Measurements from ENCODE around the gene GJC2.

The GJC2 gene

DNA sequence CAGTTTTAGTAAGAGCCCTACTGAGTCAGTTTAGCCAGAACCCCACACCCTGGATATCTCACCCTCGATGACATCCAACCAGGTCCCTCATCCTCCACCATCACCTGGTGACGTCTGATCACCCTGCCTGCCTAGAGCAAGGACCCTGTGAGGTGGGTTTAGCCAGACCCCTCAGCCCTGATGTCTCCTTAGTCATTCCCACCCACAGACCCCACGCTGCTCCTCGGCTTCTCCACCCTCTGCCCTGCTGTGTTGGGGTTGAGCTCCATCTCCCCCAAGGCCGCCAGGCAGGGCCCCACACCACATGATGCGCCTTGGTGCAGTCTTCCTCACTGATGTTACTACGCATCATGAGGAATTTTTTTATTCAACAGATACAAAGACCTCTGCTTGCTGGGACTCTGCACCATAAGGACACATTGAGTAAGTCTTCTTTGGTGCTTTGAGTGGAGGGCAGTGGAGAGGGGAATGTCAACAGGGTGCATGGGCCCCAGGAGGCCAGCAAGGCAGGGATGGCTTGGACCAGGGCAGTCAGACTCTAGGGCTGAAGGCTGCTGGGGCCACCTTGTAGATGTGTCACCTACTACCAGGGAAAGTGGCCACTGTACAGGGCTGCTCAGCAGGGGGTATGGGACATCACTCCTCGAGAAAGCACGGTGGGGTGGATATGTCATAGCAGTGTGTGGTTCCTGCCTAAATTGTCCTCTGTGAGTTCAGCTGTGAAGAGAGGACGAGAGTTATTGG is 14.2 kb downstream of the GJC2 start:
- H2BK5ac ChIP-seq (ENCODE audit: low read length): no peak overlapping the region
- no peak overlapping the region for H2BK120ac ChIP-seq (ENCODE audit: low read depth, low read length)
- H3K23ac ChIP-seq (ENCODE audit: low read length): no peak overlapping the region
- no peak overlapping the region for H3K9ac ChIP-seq (ENCODE audit: low read length)
- no peak overlapping the region for H4K5ac ChIP-seq (ENCODE audit: low read length)
- H3K27ac ChIP-seq (ENCODE audit: low read depth, low read length): no peak overlapping the region
- peak overlapping the region; percentile 25 for H3K56ac ChIP-seq (ENCODE audit: low read length)
- H3K79me2 ChIP-seq (ENCODE audit: control insufficient read depth, insufficient read depth, low read length): peaks cover 2% of the 10 kb centered on the region
- no peak overlapping the region for H3K4me2 ChIP-seq (ENCODE audit: low read length)
- DNase-seq: no peak
- H3K36me3 ChIP-seq (ENCODE audit: control insufficient read depth, insufficient read depth, low read length): no peaks in the 10 kb centered on the region
- peaks cover 2% of the 10 kb centered on the region for H3K4me1 ChIP-seq (ENCODE audit: control insufficient read depth, low read depth, low read length)
- no peak overlapping the region for H4K8ac ChIP-seq (ENCODE audit: low read depth, low read length)
- no peak overlapping the region for H3K18ac ChIP-seq (ENCODE audit: low read length)
- H3K27me3 ChIP-seq (ENCODE audit: insufficient read depth, low read length, poor library complexity): no peaks in the 10 kb centered on the region
- H3K79me1 ChIP-seq (ENCODE audit: low read length): peaks cover 8% of the 10 kb centered on the region
- no peak overlapping the region for H3K4me3 ChIP-seq (ENCODE audit: low read length)
- no peak overlapping the region for H3K4ac ChIP-seq (ENCODE audit: low read depth, low read length)
- no peak overlapping the region for H2BK15ac ChIP-seq (replicated peaks; ENCODE audit: low read depth)
- H2AK5ac ChIP-seq (ENCODE audit: low read length): no peak overlapping the region
- WGBS (ENCODE audit: extremely low coverage, insufficient coverage, low lambda C conversion rate): no CpG with 5 or more reads among the region's 10 CpGs

DNA sequence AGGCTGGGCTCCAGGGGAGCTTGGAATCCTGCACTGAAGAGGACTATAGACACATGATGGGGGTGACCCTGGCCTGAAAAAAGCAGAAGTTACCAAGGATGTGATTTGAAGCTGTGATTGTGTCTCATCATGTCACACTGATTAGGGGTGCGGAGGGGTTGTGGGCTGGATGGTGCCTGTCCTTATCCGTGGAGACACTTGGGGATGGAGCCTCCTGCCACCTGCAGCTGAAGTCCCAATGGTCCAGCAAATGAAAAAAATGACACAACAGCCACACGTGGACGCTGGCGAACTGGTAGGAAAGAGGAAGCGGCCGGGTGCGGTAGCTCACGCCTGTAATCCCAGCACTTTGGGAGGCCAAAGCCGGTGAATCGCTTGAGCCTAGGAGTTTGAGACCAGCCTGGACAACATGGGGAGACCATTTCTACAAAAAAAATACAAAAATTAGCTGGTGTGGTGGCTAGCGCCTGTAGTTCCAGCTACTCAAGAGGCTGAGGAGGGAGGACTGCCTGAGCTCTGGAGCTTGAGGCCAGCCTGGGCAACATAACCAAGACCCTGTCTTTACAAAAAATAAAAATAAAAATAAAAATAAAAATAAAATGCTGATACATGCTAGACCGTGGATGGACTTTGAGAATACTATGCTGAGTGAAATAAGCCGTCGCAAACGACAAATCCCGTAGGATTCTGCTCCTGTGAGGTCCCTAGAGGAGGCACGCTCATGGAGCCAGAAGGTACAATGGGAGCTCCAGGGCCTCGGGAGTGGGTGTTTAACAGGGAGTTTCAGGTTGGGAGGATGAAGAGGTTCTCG is 15.0 kb downstream of the GJC2 start:
- Histone ChIP-seq H3K4me1 (ENCODE audit: control insufficient read depth, low read depth, low read length) (peaks cover 2% of the 10 kb centered on the region), H3K4ac (ENCODE audit: low read depth, low read length) (no peak overlapping the region), H3K79me2 (ENCODE audit: control insufficient read depth, insufficient read depth, low read length) (peaks cover 2% of the 10 kb centered on the region), H2BK5ac (ENCODE audit: low read length) (peak overlapping the region; percentile 8), H3K4me2 (ENCODE audit: low read length) (peak overlapping the region; percentile 94), H3K23ac (ENCODE audit: low read length) (no peak overlapping the region), H4K5ac (ENCODE audit: low read length) (no peak overlapping the region), H2AK5ac (ENCODE audit: low read length) (peak overlapping the region; percentile 14), H3K56ac (ENCODE audit: low read length) (peak overlapping the region; percentile 94), H3K27me3 (ENCODE audit: insufficient read depth, low read length, poor library complexity) (no peaks in the 10 kb centered on the region), H4K8ac (ENCODE audit: low read depth, low read length) (no peak overlapping the region), H3K9ac (ENCODE audit: low read length) (peak overlapping the region; percentile 77), H3K18ac (ENCODE audit: low read length) (peak overlapping the region; percentile 51), H3K27ac (ENCODE audit: low read depth, low read length) (peak overlapping the region; percentile 43), H3K79me1 (ENCODE audit: low read length) (peaks cover 10% of the 10 kb centered on the region), H3K36me3 (ENCODE audit: control insufficient read depth, insufficient read depth, low read length) (no peaks in the 10 kb centered on the region), H2BK120ac (ENCODE audit: low read depth, low read length) (no peak overlapping the region), H3K4me3 (ENCODE audit: low read length) (peak overlapping the region; percentile 55), H2BK15ac (replicated peaks; ENCODE audit: low read depth) (no peak overlapping the region)
- no peak for DNase-seq
- no CpG with 5 or more reads among the region's 20 CpGs for WGBS (ENCODE audit: extremely low coverage, insufficient coverage, low lambda C conversion rate)

DNA sequence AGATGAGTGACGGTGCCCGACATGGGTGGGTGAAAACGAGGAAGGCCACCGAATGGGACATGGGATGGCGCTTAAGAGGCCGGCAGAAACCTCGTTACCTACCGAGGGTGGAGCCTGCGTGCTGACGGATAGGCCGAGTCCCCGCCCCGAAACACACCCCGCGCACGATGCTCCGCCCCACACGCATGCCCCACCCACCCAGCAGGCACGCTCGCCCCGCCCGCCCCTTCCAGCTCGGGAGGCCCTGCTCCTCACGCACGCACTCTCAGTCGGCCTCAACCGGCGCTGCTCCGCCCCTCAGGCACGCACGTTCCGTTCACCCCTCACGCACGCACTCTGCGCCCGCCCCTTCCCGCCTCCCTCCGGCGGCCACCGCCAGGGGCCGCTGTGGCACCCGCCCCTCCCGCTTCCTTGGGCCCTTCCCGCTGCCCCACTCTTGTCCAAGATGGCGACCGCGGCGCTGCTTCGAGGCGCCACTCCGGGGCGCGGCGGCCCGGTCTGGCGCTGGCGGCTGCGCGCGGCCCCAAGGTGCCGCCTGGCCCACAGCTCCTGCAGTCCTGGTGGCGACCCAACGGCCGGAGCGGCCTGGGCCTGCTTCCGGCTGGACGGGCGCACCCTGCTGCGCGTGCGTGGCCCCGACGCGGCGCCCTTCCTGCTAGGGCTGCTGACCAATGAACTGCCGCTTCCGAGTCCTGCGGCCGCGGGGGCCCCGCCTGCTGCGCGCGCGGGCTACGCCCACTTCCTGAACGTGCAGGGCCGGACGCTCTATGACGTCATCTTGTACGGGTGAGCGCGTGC is 15.8 kb downstream of the GJC2 start, which contains the start of gene IBA57:
Gene IBA57 (plus strand): TSS at position 433 of the 798 bp plus-strand sequence. CDS start 13 bp downstream, at position 446.
- Histone ChIP-seq H3K23ac (ENCODE audit: low read length) (no peak within 1 kb of the TSS), H3K36me3 (ENCODE audit: control insufficient read depth, insufficient read depth, low read length) (no peaks in the 10 kb centered on the region), H3K79me1 (ENCODE audit: low read length) (peaks cover 12% of the 10 kb centered on the region), H3K4me3 (ENCODE audit: low read length) (peak within 1 kb of the TSS; percentile 66), H3K56ac (ENCODE audit: low read length) (peak within 1 kb of the TSS; percentile 97), H3K4ac (ENCODE audit: low read depth, low read length) (peak within 1 kb of the TSS; percentile 90), H3K27me3 (ENCODE audit: insufficient read depth, low read length, poor library complexity) (no peaks in the 10 kb centered on the region), H4K8ac (ENCODE audit: low read depth, low read length) (no peak within 1 kb of the TSS), H3K4me1 (ENCODE audit: control insufficient read depth, low read depth, low read length) (peaks cover 2% of the 10 kb centered on the region), H3K27ac (ENCODE audit: low read depth, low read length) (peak within 1 kb of the TSS; percentile 99), H2BK5ac (ENCODE audit: low read length) (peak within 1 kb of the TSS; percentile 95), H2BK120ac (ENCODE audit: low read depth, low read length) (no peak within 1 kb of the TSS), H2BK15ac (replicated peaks; ENCODE audit: low read depth) (no peak within 1 kb of the TSS), H3K18ac (ENCODE audit: low read length) (peak within 1 kb of the TSS; percentile 96), H3K79me2 (ENCODE audit: control insufficient read depth, insufficient read depth, low read length) (peaks cover 2% of the 10 kb centered on the region), H3K9ac (ENCODE audit: low read length) (peak within 1 kb of the TSS; percentile 98), H4K5ac (ENCODE audit: low read length) (no peak within 1 kb of the TSS), H3K4me2 (ENCODE audit: low read length) (peak within 1 kb of the TSS; percentile 94), H2AK5ac (ENCODE audit: low read length) (peak within 1 kb of the TSS; percentile 14)
- peak; percentile 99 for DNase-seq
- WGBS (ENCODE audit: extremely low coverage, insufficient coverage, low lambda C conversion rate): no CpG with 5 or more reads among the region's 93 CpGs

DNA sequence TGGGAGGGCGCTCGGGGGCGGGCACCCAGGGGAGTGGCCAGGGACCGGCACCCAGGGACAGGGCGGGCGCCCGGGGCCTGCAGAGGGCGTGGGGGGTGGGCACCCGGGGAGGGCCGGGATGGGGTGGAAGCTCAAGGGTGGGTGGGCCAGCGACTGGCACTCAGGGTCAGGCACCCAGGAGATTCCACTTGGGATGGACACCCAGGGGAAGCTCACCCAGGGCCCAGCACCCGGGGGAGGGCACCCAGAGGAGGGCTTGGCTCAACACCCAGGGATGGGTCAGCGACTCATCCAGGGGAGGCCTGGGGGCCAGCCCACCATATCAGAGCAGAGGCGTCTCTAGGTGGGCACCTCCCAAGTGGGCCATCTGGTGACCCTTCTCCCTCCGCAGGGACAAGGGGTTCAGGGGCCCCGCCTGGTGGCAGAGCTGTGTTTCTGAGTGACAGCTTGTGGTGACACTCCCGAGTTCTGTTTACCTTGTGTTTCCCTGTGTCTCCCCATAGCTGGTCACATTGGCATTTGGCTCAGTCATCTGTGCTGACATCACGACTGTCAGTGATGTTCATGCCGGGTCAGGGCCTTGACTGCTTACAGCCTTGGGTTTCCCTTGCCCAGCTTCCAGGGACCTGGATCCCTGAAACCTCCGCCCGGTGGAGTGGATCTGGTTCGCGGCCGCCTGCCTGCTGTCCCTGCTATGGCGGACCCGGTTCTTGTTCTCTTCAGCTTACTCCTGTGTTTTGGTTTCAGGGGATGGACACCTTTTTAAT is 16.6 kb downstream of the GJC2 start:
- H3K56ac ChIP-seq (ENCODE audit: low read length): peak overlapping the region; percentile 91
- peak; percentile 90 for DNase-seq
- H3K36me3 ChIP-seq (ENCODE audit: control insufficient read depth, insufficient read depth, low read length): no peaks in the 10 kb centered on the region
- no peak overlapping the region for H2BK120ac ChIP-seq (ENCODE audit: low read depth, low read length)
- peaks cover 2% of the 10 kb centered on the region for H3K4me1 ChIP-seq (ENCODE audit: control insufficient read depth, low read depth, low read length)
- no peak overlapping the region for H2BK5ac ChIP-seq (ENCODE audit: low read length)
- H3K27ac ChIP-seq (ENCODE audit: low read depth, low read length): no peak overlapping the region
- H3K4ac ChIP-seq (ENCODE audit: low read depth, low read length): no peak overlapping the region
- H4K8ac ChIP-seq (ENCODE audit: low read depth, low read length): no peak overlapping the region
- H2AK5ac ChIP-seq (ENCODE audit: low read length): peak overlapping the region; percentile 11
- H2BK15ac ChIP-seq (replicated peaks; ENCODE audit: low read depth): no peak overlapping the region
- peak overlapping the region; percentile 12 for H3K18ac ChIP-seq (ENCODE audit: low read length)
- H3K4me3 ChIP-seq (ENCODE audit: low read length): peak overlapping the region; percentile 66
- WGBS (ENCODE audit: extremely low coverage, insufficient coverage, low lambda C conversion rate): no CpG with 5 or more reads among the region's 26 CpGs
- peaks cover 12% of the 10 kb centered on the region for H3K79me1 ChIP-seq (ENCODE audit: low read length)
- peak overlapping the region; percentile 85 for H3K9ac ChIP-seq (ENCODE audit: low read length)
- no peaks in the 10 kb centered on the region for H3K27me3 ChIP-seq (ENCODE audit: insufficient read depth, low read length, poor library complexity)
- H4K5ac ChIP-seq (ENCODE audit: low read length): no peak overlapping the region
- H3K23ac ChIP-seq (ENCODE audit: low read length): no peak overlapping the region
- H3K4me2 ChIP-seq (ENCODE audit: low read length): peak overlapping the region; percentile 90
- H3K79me2 ChIP-seq (ENCODE audit: control insufficient read depth, insufficient read depth, low read length): peaks cover 2% of the 10 kb centered on the region

Measured in mesendoderm (in vitro differentiated cells).